Measurements from ENCODE around the gene DNMT3A. TPM values are rescaled to one million over a fixed set of nuclear protein-coding genes. Genes with fewer than 3 reads are reported as not detected.

DNMT3A gene
- total and polyA plus RNA-seq, 2 of the 8 experiments (the other 6 are each of a cell fraction or from before 2014, with no cell fraction given): 33.6 to 178 TPM

GRCh38 chr2:25198576-25198975, 143.1 kb downstream of the DNMT3A start (continued):
- no peak for TF ChIP-seq CHD7 (IDR thresholded peaks at IDR 0.05; ENCODE audit: insufficient replicate concordance, low read length)
- no peak for TF ChIP-seq RXRA (IDR thresholded peaks at IDR 0.05; ENCODE audit: insufficient read depth, low read depth, low read length)
